ENCODE results near the gene ZFP36L2.

The ZFP36L2 gene

GRCh38 chr2:43270461-43270860 is 44.1 kb upstream of the ZFP36L2 start:
- CTCF ChIA-PET, result no interaction called here
- DNase-seq (ENCODE audit: extremely low spot score), result no peak
- POLR2A ChIA-PET, result no interaction called here
- no peak for TF ChIP-seq ARNT (IDR thresholded peaks at IDR 0.05)
- no peak for TF ChIP-seq ZNF384 (IDR thresholded peaks at IDR 0.05)
- TF ChIP-seq SUZ12 (IDR thresholded peaks at IDR 0.05), result no peak
- TF ChIP-seq NFRKB (IDR thresholded peaks at IDR 0.05), result no peak
- TF ChIP-seq PKNOX1 (IDR thresholded peaks at IDR 0.05), result no peak
- TF ChIP-seq TARDBP (IDR thresholded peaks at IDR 0.05), result no peak
- TF ChIP-seq FOXM1 (IDR thresholded peaks at IDR 0.05; ENCODE audit: borderline replicate concordance), result no peak
- no peak for TF ChIP-seq LEF1 (IDR thresholded peaks at IDR 0.05; ENCODE audit: borderline replicate concordance)
- no peak for TF ChIP-seq FOXK2 (IDR thresholded peaks at IDR 0.05)
- TF ChIP-seq L3MBTL2 (conservative IDR thresholded peaks at IDR 0.05), result no peak
- TF ChIP-seq BHLHE40 (IDR thresholded peaks at IDR 0.05; ENCODE audit: borderline replicate concordance), result no peak
- no peak for TF ChIP-seq SP1 (IDR thresholded peaks at IDR 0.05)
- no peak for TF ChIP-seq ELF4 (IDR thresholded peaks at IDR 0.05)
- TF ChIP-seq CTBP1 (IDR thresholded peaks at IDR 0.05; ENCODE audit: borderline replicate concordance), result no peak
- no peak for TF ChIP-seq HDGF (IDR thresholded peaks at IDR 0.05; ENCODE audit: borderline replicate concordance)
- no peak for TF ChIP-seq FOXA1 (IDR thresholded peaks at IDR 0.05)

GRCh38 chr2:43269706-43270105 is 43.3 kb upstream of the ZFP36L2 start:
- CTCF ChIA-PET, result no interaction called here
- TF ChIP-seq ELF4 (IDR thresholded peaks at IDR 0.05), result no peak
- no peak for TF ChIP-seq ZNF384 (IDR thresholded peaks at IDR 0.05)
- no peak for TF ChIP-seq FOXA1 (IDR thresholded peaks at IDR 0.05)
- TF ChIP-seq FOXK2 (IDR thresholded peaks at IDR 0.05), result no peak
- no peak for TF ChIP-seq TARDBP (IDR thresholded peaks at IDR 0.05)
- TF ChIP-seq FOXM1 (IDR thresholded peaks at IDR 0.05; ENCODE audit: borderline replicate concordance), result no peak
- TF ChIP-seq HDGF (IDR thresholded peaks at IDR 0.05; ENCODE audit: borderline replicate concordance), result no peak
- no peak for TF ChIP-seq BHLHE40 (IDR thresholded peaks at IDR 0.05; ENCODE audit: borderline replicate concordance)
- no peak for TF ChIP-seq PKNOX1 (IDR thresholded peaks at IDR 0.05)
- no peak for TF ChIP-seq ARNT (IDR thresholded peaks at IDR 0.05)
- TF ChIP-seq LEF1 (IDR thresholded peaks at IDR 0.05; ENCODE audit: borderline replicate concordance), result no peak
- TF ChIP-seq L3MBTL2 (conservative IDR thresholded peaks at IDR 0.05), result no peak
- TF ChIP-seq CTBP1 (IDR thresholded peaks at IDR 0.05; ENCODE audit: borderline replicate concordance), result no peak
- TF ChIP-seq NFRKB (IDR thresholded peaks at IDR 0.05), result no peak
- TF ChIP-seq SP1 (IDR thresholded peaks at IDR 0.05), result no peak
- TF ChIP-seq SUZ12 (IDR thresholded peaks at IDR 0.05), result no peak
- DNase-seq (ENCODE audit: extremely low spot score), result no peak
- POLR2A ChIA-PET, result no interaction called here

GRCh38 chr2:43269074-43269572 is 42.7 kb upstream of the ZFP36L2 start:
- TF ChIP-seq ELF4 (IDR thresholded peaks at IDR 0.05) (no peak), FOXA1 (IDR thresholded peaks at IDR 0.05) (no peak), SP1 (IDR thresholded peaks at IDR 0.05) (no peak), HDGF (IDR thresholded peaks at IDR 0.05; ENCODE audit: borderline replicate concordance) (no peak), PKNOX1 (IDR thresholded peaks at IDR 0.05) (no peak), L3MBTL2 (conservative IDR thresholded peaks at IDR 0.05) (no peak), LEF1 (IDR thresholded peaks at IDR 0.05; ENCODE audit: borderline replicate concordance) (no peak), SUZ12 (IDR thresholded peaks at IDR 0.05) (no peak)
- DNase-seq (ENCODE audit: extremely low spot score), result no peak
- POLR2A ChIA-PET, result no interaction called here
- CTCF ChIA-PET, result no interaction called here

GRCh38 chr2:43268066-43268953 is 41.9 kb upstream of the ZFP36L2 start:
- no peak for DNase-seq (ENCODE audit: extremely low spot score)
- TF ChIP-seq FOXA1 (IDR thresholded peaks at IDR 0.05) (no peak), HDGF (IDR thresholded peaks at IDR 0.05; ENCODE audit: borderline replicate concordance) (no peak), BHLHE40 (IDR thresholded peaks at IDR 0.05; ENCODE audit: borderline replicate concordance) (no peak), SP1 (IDR thresholded peaks at IDR 0.05) (no peak), ELF4 (IDR thresholded peaks at IDR 0.05) (no peak), NFRKB (IDR thresholded peaks at IDR 0.05) (no peak), FOXM1 (IDR thresholded peaks at IDR 0.05; ENCODE audit: borderline replicate concordance) (no peak), CTBP1 (IDR thresholded peaks at IDR 0.05; ENCODE audit: borderline replicate concordance) (no peak), TARDBP (IDR thresholded peaks at IDR 0.05) (no peak), FOXK2 (IDR thresholded peaks at IDR 0.05) (no peak), LEF1 (IDR thresholded peaks at IDR 0.05; ENCODE audit: borderline replicate concordance) (no peak), PKNOX1 (IDR thresholded peaks at IDR 0.05) (no peak)
- ChIA-PET POLR2A (no interaction called here), CTCF (no interaction called here)

GRCh38 chr2:43267381-43267780 is 41.0 kb upstream of the ZFP36L2 start:
- TF ChIP-seq ELF4 (IDR thresholded peaks at IDR 0.05) (no peak), CTBP1 (IDR thresholded peaks at IDR 0.05; ENCODE audit: borderline replicate concordance) (no peak), NFRKB (IDR thresholded peaks at IDR 0.05) (no peak), SP1 (IDR thresholded peaks at IDR 0.05) (no peak), SUZ12 (IDR thresholded peaks at IDR 0.05) (no peak), PKNOX1 (IDR thresholded peaks at IDR 0.05) (no peak), FOXM1 (IDR thresholded peaks at IDR 0.05; ENCODE audit: borderline replicate concordance) (no peak), TARDBP (IDR thresholded peaks at IDR 0.05) (no peak), L3MBTL2 (conservative IDR thresholded peaks at IDR 0.05) (no peak), FOXK2 (IDR thresholded peaks at IDR 0.05) (no peak), ZNF384 (IDR thresholded peaks at IDR 0.05) (no peak), BHLHE40 (IDR thresholded peaks at IDR 0.05; ENCODE audit: borderline replicate concordance) (no peak), ARNT (IDR thresholded peaks at IDR 0.05) (no peak), LEF1 (IDR thresholded peaks at IDR 0.05; ENCODE audit: borderline replicate concordance) (no peak), HDGF (IDR thresholded peaks at IDR 0.05; ENCODE audit: borderline replicate concordance) (no peak), FOXA1 (IDR thresholded peaks at IDR 0.05) (no peak)
- ChIA-PET CTCF (no interaction called here), POLR2A (interaction anchor here (1.8 kb wide), 1 partner anchor 8 kb away, joined by 4 read pairs; no protein-coding TSS in a partner anchor)
- no peak for DNase-seq (ENCODE audit: extremely low spot score)
